ENCODE data around the gene PMP22.
"Not testable (repeated sequence)": the region's sequence is repeated elsewhere in the genome, so short reads cannot be mapped to it uniquely, and the experiment has no call there.

The PMP22 gene

DNA sequence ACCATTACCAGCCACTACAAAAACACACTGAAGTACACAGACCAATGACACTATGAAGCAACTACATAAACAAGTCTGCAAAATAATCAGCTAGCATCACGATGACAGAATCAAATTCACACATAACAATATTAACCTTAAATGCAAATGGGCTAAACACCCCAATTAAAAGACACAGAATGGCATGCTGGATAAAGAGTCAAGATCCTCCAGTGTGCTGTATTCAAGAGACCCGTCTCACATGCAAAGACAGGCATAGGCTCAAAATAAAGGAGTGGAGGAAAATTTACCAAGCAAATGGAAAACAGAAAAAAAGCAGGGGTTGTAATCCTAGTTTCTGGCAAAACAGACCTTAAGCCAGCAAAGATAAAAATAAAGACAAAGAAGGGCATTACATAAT is 64.6 kb downstream of the PMP22 start:
- not testable (repeated sequence) for DNase-seq

DNA sequence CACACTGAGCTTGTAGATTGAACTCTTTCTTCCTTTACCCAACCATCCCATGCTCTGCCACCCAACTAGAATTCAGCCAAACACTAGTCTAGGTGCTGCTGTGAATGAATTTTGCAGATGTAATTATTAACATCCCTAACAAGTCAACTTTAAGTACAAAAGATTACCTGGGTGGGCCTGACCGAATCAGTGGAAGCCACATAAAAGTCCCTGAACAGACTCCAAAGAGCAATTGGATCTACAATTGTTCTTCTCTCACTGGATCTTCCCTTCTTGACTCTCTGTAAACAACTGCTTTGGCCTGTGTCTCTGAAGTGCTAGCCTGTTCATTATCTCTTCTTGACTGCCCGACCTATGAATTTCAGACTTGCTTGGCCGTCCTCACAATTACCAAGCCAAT is 67.9 kb downstream of the PMP22 start:
- DNase-seq, result no peak

DNA sequence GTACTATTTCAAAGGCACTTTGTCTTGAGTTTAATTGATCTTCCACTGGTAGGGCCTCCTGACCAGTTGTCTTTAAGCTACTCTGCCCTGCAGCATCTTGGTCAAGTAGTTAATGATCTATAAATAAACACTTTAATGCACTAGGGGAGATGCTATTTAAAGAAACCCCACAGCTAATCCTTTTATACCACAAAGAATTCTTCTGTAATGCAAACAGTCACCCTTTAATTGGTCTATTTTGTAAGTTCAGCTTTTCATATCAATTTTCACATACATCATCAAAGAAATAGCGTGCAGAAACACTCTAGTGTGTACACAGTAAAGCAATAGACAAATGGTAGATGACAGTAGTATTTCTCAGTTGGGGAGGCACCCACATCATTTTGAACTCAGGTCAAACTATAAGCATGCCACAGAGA is 70.3 kb downstream of the PMP22 start:
- peak; percentile 18 for DNase-seq

DNA sequence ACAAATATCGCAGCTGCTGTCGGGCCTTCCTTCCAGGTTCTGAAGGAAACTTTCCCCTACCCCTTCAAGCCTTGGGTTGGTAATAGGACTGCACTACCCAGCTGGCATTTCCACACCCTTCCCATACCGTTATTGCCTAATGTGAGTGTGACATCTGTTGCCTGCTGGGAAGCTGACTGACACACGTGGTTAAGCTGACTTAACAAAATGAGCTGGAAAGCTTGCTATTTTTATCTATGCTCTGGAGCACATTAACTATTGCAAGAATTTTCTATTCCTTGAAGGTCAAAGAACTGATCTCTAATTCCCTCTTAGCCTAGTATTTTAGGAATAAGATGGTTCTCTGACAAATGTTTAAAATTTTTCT is 79.5 kb downstream of the PMP22 start:
- no peak for DNase-seq

DNA sequence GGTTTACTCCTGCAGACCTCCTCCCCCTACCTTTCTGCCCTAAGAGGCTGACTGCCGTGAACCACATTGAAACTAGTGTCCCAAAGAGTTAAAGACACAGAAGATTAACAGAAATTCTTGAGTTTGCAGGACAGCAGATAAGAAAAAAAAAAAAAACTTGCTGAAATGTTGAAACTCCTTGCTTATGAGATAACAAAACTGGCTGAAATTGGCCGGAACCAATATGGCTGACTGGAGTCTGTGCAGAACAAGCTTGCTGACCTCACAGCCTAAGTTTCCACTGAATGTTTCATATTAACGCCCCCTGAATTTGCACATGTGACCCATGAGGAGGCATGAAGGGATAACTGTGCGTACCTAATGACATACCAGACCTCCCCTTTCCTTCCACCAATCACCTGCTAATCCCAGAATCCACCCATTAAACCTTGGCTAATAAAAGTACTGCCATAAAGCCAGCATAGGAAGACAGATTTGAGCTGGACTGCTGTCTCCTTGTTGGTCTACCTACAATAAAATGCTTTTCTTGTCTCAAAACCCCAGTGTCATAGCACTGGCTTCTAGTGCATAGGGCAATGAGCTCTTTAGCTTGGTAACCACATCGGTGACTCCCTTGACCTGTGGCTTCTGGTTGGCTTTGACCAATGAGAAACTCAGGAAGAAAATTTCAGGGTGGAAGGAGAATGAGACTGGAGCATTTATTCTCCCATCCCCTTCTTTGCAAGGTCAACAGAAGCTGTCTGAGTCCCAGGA is 80.1 kb downstream of the PMP22 start:
- no peak for DNase-seq

DNA sequence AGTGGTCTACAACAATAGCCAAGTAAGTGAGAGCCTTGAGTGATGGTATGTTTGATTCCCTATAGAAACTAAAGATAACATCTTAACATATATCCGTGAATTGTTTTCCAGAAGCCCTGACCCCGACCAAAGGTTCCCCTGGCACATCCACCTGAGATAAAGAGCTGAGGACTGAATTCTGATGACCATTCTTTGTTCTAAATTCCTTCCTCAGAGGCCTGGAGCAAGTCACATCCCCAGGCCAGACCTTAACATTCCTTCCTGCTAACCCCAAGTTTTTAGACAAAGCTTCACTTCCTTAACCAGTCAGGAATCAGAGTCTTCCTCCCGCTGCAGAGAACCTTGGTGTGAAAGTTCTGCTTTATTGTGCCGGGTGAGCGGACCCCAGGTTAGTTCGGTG is 83.3 kb downstream of the PMP22 start:
- no peak for DNase-seq

DNA sequence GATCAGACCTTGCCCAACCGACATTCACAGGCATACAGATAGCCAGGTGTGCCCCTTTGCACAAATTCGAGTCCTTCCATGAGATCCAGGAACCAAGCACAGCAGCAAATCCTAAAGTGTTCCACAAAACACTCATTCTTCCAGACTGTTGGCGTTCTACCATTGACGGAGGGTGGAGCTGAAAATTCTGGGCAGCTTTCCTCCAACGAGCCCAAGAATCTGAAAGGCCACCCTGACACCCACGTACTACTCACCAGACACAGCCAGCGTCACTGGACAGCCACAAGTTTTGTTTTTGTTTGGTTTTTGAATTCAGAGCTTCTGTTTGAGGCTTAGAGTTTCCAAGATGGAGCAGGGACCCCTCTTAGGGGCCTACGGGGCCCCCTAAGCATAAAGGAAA is 83.8 kb downstream of the PMP22 start:
- DNase-seq, result no peak

DNA sequence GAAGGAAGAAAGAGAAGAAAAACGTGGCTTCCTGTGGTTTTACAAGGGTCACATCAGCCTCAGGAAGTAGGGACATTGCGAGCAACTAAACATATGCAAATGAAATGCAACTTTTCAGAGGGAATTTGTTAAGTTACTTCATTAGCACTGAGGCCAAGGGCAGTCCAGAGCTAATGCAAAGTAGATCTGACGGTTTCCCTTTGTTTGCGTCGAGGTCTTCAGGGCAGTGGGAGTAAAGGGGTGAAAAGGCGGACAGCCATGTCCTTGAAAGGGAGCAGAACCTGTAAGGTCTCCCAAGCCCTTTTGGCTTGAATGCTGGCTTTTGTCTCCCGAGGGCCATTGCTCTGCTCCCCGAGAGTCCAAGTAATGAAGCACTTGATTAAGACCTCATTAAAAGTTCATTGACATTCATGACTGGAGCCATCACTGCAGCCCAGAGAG is 85.0 kb downstream of the PMP22 start:
- no peak for DNase-seq
